K562 (cell line): Measurements from ENCODE around the gene TLL1. TPM values are rescaled to one million over a fixed set of nuclear protein-coding genes. Genes with fewer than 3 reads are reported as not detected.

Experiments
- ATAC-seq: fragments of 200-7000 bp; cut with Tn5 transposase; 3 replicates; pipeline ENCODE4 v1.9.1; 2020; ENCODE audit warnings: moderate library complexity
- BruUV-seq: library from RNA; stranded (reverse); fragments of 400-500 nt; replicated peaks from 2 replicates; lab custom pipeline; 2021; lab: Mats Ljungman, UMichigan
- CTCF ChIA-PET: fragments of 300-600 bp; formaldehyde crosslinking; extraction: SDS; loops from one replicate; lab custom pipeline; 2021; ENCODE audit warnings: low intra/inter-chr PET ratio; lab: Yijun Ruan, JAX
- POLR2A ChIA-PET: fragments of 300-600, 350-650 bp; sonication (Branson Sonifier 250); formaldehyde crosslinking; extraction: SDS; loops from one replicate; lab custom pipeline; 2021; ENCODE audit warnings: antibody characterized with exemption, inconsistent platforms; lab: Yijun Ruan, JAX
- DNase-seq, 4 experiments: peaks; one replicate each; pipeline versions ENCODE4 v3.0.0 to v3.0.0-alpha.2; 2011 to 2018; ENCODE audit warnings: low spot score in 3 of 4, mixed read lengths in 3 of 4; ENCODE audit errors: extremely low read depth in 1 of 4
- FAIRE-seq: peaks from 2 replicates; lab custom pipeline; 2011; peaks lifted over from hg19 to GRCh38; lab: Jason Lieb, UNC
- H2AFZ ChIP-seq: 2 replicates; pipeline ENCODE4 v1.6.0; 2011; ENCODE audit warnings: low read depth, low read length, control low read depth, inconsistent platforms
- H3K27ac ChIP-seq: fragments of 200-600 bp; 3 replicates; pipeline ENCODE4 v1.8.0; 2011; ENCODE audit warnings: low read depth, mild to moderate bottlenecking, control low read depth, inconsistent platforms, low read length, moderate library complexity, mixed read lengths; ENCODE audit errors: extremely low read depth
- H3K27me3 ChIP-seq, 2 experiments: fragments of 300-600 bp in 1 of 2; 2 replicates in 1 of 2; 3 replicates in 1 of 2; pipeline versions ENCODE4 v1.6.0 to v1.8.0; 2011; ENCODE audit warnings: inconsistent platforms in 2 of 2, low read length in 2 of 2, mild to moderate bottlenecking in 1 of 2, mixed read lengths in 1 of 2, moderate library complexity in 1 of 2; ENCODE audit not compliant: control insufficient read depth in 2 of 2, insufficient read depth in 2 of 2
- H3K36me3 ChIP-seq: fragments of 300-600 bp; 3 replicates; pipeline ENCODE4 v1.8.0; 2011; ENCODE audit warnings: mild to moderate bottlenecking, low read length, inconsistent platforms; ENCODE audit not compliant: control insufficient read depth, insufficient read depth
- H3K4me1 ChIP-seq, 2 experiments: fragments of 200-600 bp in 1 of 2; replicated peaks in 1 of 2; 2 replicates in 1 of 2; 3 replicates in 1 of 2; pipeline versions ENCODE4 v1.5.1 to v1.8.0; 2011; ENCODE audit warnings: inconsistent platforms in 2 of 2, low read length in 2 of 2, mild to moderate bottlenecking in 1 of 2, mixed read lengths in 1 of 2, moderate library complexity in 1 of 2; ENCODE audit not compliant: control insufficient read depth in 2 of 2, insufficient read depth in 2 of 2
- H3K4me2 ChIP-seq: 2 replicates; pipeline ENCODE4 v1.6.1; 2011; ENCODE audit warnings: low read length, control low read depth, inconsistent platforms, mixed read lengths; ENCODE audit not compliant: insufficient read depth
- H3K4me3 ChIP-seq: fragments of 200-600 bp; sonication (generic), shearing (Covaris generic); 2 replicates; pipeline ENCODE4 v1.5.1; 2016; ENCODE audit warnings: control low read depth, inconsistent platforms
- H3K79me2 ChIP-seq: fragments of 200-600 bp; 3 replicates; pipeline ENCODE4 v1.8.0; 2011; ENCODE audit warnings: low read length, inconsistent platforms; ENCODE audit not compliant: control insufficient read depth, insufficient read depth
- H3K9ac ChIP-seq, 2 experiments: 2 replicates each; pipeline versions ENCODE4 v1.6.0 to v1.6.1; 2011; ENCODE audit warnings: low read depth in 2 of 2, low read length in 2 of 2, control low read depth in 1 of 2, inconsistent platforms in 1 of 2, mild to moderate bottlenecking in 1 of 2, mixed read lengths in 1 of 2; ENCODE audit not compliant: insufficient read depth in 1 of 2
- H3K9me1 ChIP-seq: one replicate; pipeline ENCODE4 v1.6.0; 2011; ENCODE audit warnings: inconsistent platforms, mild to moderate bottlenecking, low read length, moderate library complexity; ENCODE audit not compliant: control insufficient read depth, insufficient read depth
- H3K9me3 ChIP-seq: replicated peaks from 2 replicates; pipeline ENCODE4 v1.5.1; 2011; ENCODE audit warnings: low read depth, low read length, inconsistent platforms; ENCODE audit not compliant: control insufficient read depth, insufficient read depth
- H4K20me1 ChIP-seq: replicated peaks from 2 replicates; pipeline ENCODE4 v1.6.1; 2011; ENCODE audit warnings: low read length, inconsistent platforms, mixed read lengths; ENCODE audit not compliant: control insufficient read depth, insufficient read depth
- BRD9 ChIP-seq: fragments of 450-650 bp; IDR thresholded peaks from 2 replicates; pipeline ENCODE4 v1.6.1; 2018; ENCODE audit warnings: low read depth; ENCODE audit not compliant: partially characterized antibody
- CEBPB ChIP-seq: fragments of 450-650 bp; IDR thresholded peaks from 2 replicates; pipeline ENCODE4 v1.6.1; 2016; ENCODE audit warnings: missing genetic modification characterization, missing compliant biosample characterization
- ELK3 ChIP-seq: fragments of 450-650 bp; formaldehyde crosslinking; IDR thresholded peaks from 2 replicates; pipeline ENCODE4 v1.4.0; 2020; ENCODE audit warnings: mild to moderate bottlenecking
- GATAD2B ChIP-seq: fragments of 450-650 bp; IDR thresholded peaks from 2 replicates; pipeline ENCODE4 v1.6.1; 2017; ENCODE audit warnings: mild to moderate bottlenecking, borderline replicate concordance
- JUN ChIP-seq, 2 experiments: sonication (generic) in 1 of 2; formaldehyde crosslinking in 1 of 2; IDR thresholded peaks; 2 replicates each; pipeline versions ENCODE4 v1.6.1 to v1.8.0; 2012 to 2022; ENCODE audit warnings: borderline replicate concordance in 2 of 2, mild to moderate bottlenecking in 2 of 2, improper control_type of control experiment in 1 of 2, low read depth in 1 of 2, low read length in 1 of 2, missing genetic modification reagents in 1 of 2
- MAZ ChIP-seq, 2 experiments: fragments of 450-650 bp in 1 of 2; sonication (generic) in 1 of 2; formaldehyde crosslinking; IDR thresholded peaks in 1 of 2; conservative IDR thresholded peaks in 1 of 2; 2 replicates each; pipeline versions ENCODE4 v1.4.0 to v1.5.0; 2020; ENCODE audit warnings: mild to moderate bottlenecking in 1 of 2, missing genetic modification reagents in 1 of 2
- MTA1 ChIP-seq: fragments of 450-650 bp; IDR thresholded peaks from 2 replicates; pipeline ENCODE4 v1.6.1; 2017; ENCODE audit warnings: borderline replicate concordance
- MYNN ChIP-seq, 2 experiments: sonication (generic); formaldehyde crosslinking in 1 of 2; IDR thresholded peaks; 2 replicates each; pipeline versions ENCODE4 v1.5.0 to v1.6.1; 2016 to 2020; ENCODE audit warnings: antibody characterized with exemption in 1 of 2, missing genetic modification reagents in 1 of 2
- NBN ChIP-seq: fragments of 450-650 bp; IDR thresholded peaks from 2 replicates; pipeline ENCODE4 v1.6.1; 2016; ENCODE audit warnings: low read depth, mild to moderate bottlenecking
- NR2C1 ChIP-seq, 2 experiments: fragments of 450-650 bp; IDR thresholded peaks; 2 replicates each; pipeline ENCODE4 v1.6.1; 2017; ENCODE audit warnings: mild to moderate bottlenecking in 2 of 2, antibody characterized with exemption in 1 of 2, inconsistent platforms in 1 of 2, missing compliant biosample characterization in 1 of 2, missing genetic modification characterization in 1 of 2
- RBM17 ChIP-seq: fragments of 200-400 bp; formaldehyde crosslinking; IDR thresholded peaks from 2 replicates; pipeline ENCODE4 v1.6.1; 2017; ENCODE audit warnings: low read depth, mild to moderate bottlenecking, low read length, borderline replicate concordance
- SNRNP70 ChIP-seq: fragments of 200-400 bp; formaldehyde crosslinking; optimal IDR thresholded peaks from 2 replicates; pipeline ENCODE3; 2017; ENCODE audit warnings: low read depth, low read length
- ZKSCAN8 ChIP-seq: fragments of 200-800 bp; sonication (Bioruptor generic); IDR thresholded peaks from 2 replicates; pipeline ENCODE4 v1.6.1; 2016; ENCODE audit warnings: missing genetic modification characterization, missing compliant biosample characterization
- ZNF584 ChIP-seq: fragments of 200-800 bp; sonication (Bioruptor generic); IDR thresholded peaks from 2 replicates; pipeline ENCODE4 v1.6.1; 2016; ENCODE audit warnings: low read depth, mild to moderate bottlenecking, missing genetic modification characterization, missing compliant biosample characterization
- WGBS: fragments of 100-300 bp; shearing (Covaris generic); methylation state at CpG from one replicate; pipeline ENCODE4 v1.1.6; 2016; ENCODE audit warnings: low coverage, mixed read lengths; ENCODE audit not compliant: insufficient coverage; ENCODE audit errors: missing lambda C conversion rate; 5-methylcytosine and 5-hydroxymethylcytosine counted together
- in situ Hi-C: fragments of 300-500 bp; cut with MboI; formaldehyde crosslinking; loops from 4 replicates; pipeline ENCODE4 v1.15.0; 2018; ENCODE audit warnings: inconsistent platforms, mixed read lengths
- intact Hi-C: fragments of 100-400 bp; cut with micrococcal nuclease; formaldehyde crosslinking; loops from 2 replicates; pipeline ENCODE4 v1.14.2; 2022
- polyA plus RNA-seq, 8 experiments: library from polyadenylated mRNA; depleted of rRNA in 4 of 8; stranded (reverse) in 5 of 8; unstranded in 3 of 8; fragments of >200 nt; fragmentation: Nextera tagmentation in 2 of 8; fragmentation: Illumina TruSeq in 1 of 8; extraction: Ambion mirVana in 2 of 8; extraction: Trizol in 1 of 8; gene quantifications; 2 replicates each; pipeline versions ENCODE4 v1.2.1 to v1.2.3, GENCODE V29; 2011 to 2014; ENCODE audit warnings: inconsistent platforms in 1 of 8, missing spikeins in 1 of 8
- total RNA-seq, 7 experiments: library from RNA; depleted of rRNA in 6 of 7; stranded (reverse); fragments of >200 nt in 6 of 7; fragmentation: Illumina TruSeq in 2 of 7; extraction: Trizol in 2 of 7; gene quantifications; 2 replicates each; pipeline versions ENCODE4 v1.2.1 to v1.2.3, GENCODE V29; 2011 to 2021; ENCODE audit warnings: low replicate concordance in 1 of 7

Gene TLL1
- total and polyA plus RNA-seq, 9 of the 15 experiments (the other 6 are each of a cell fraction or from before 2014, with no cell fraction given): not detected

- no peaks in the 10 kb centered on the region for H3K36me3 ChIP-seq
- TF ChIP-seq JUN (IDR thresholded peaks at IDR 0.05; ENCODE audit: borderline replicate concordance, low read depth, low read length) (no peak), JUN (CRISPR knock-in tag; IDR thresholded peaks at IDR 0.05; ENCODE audit: borderline replicate concordance) (no peak), RBM17 (no peak), CEBPB (tag) (no peak), MTA1 (no peak)
- TF ChIP-seq, all 486 proteins: peak for 0
- 3% methylated on average over 2 of the region's 2 CpGs for WGBS
- intact Hi-C loops: no loop called here
- Histone ChIP-seq H3K4me3 (no peak overlapping the region), H3K9me1 (no peaks in the 10 kb centered on the region), H4K20me1 (no peaks in the 10 kb centered on the region), H3K79me2 (no peaks in the 10 kb centered on the region), H3K27ac (no peak overlapping the region), H3K9me3 (no peaks in the 10 kb centered on the region), H2AFZ (no peak overlapping the region), H3K27me3 (no peaks in the 10 kb centered on the region), H3K9ac (no peak overlapping the region), H3K4me1 (no peaks in the 10 kb centered on the region), H3K4me2 (no peak overlapping the region)
- no peak for ATAC-seq
- FAIRE-seq: no peak
- ChIA-PET CTCF (no interaction called here), POLR2A (no interaction called here)
- no TSS peak for BruUV-seq
- no peak for DNase-seq
- in situ Hi-C loops: no loop called here
These were observed 139.3 kb downstream of the TLL1 start for GRCh38 chr4:166012129-166013030.

GRCh38 chr4:166014411-166014810, 141.4 kb downstream of the TLL1 start:
- intact Hi-C loops (no loop called here), in situ Hi-C loops (no loop called here)
- CTCF ChIA-PET: no interaction called here
- FAIRE-seq (no peak), ATAC-seq (no peak), DNase-seq (no peak)
- no TSS peak for BruUV-seq
- H3K36me3 ChIP-seq: no peaks in the 10 kb centered on the region
- H3K9me1 ChIP-seq: no peaks in the 10 kb centered on the region
- no peaks in the 10 kb centered on the region for H3K9me3 ChIP-seq
- WGBS: 0% methylated on average over 6 of the region's 6 CpGs
- H4K20me1 ChIP-seq: no peaks in the 10 kb centered on the region
- no peak overlapping the region for H3K9ac ChIP-seq
- no peaks in the 10 kb centered on the region for H3K4me1 ChIP-seq
- POLR2A ChIA-PET: no interaction called here
- no peak overlapping the region for H3K4me3 ChIP-seq
- no peak overlapping the region for H3K27ac ChIP-seq
- no peak for TF ChIP-seq NBN
- no peak for TF ChIP-seq MAZ (CRISPR knock-in tag; conservative IDR thresholded peaks at IDR 0.05 in 1 of 2, IDR thresholded peaks at IDR 0.05 in 1 of 2)
- TF ChIP-seq ZKSCAN8 (CRISPR knock-in tag): no peak
- TF ChIP-seq ELK3 (CRISPR knock-in tag): no peak
- TF ChIP-seq GATAD2B: no peak
- no peak for TF ChIP-seq SNRNP70
- no peak for TF ChIP-seq MYNN (IDR thresholded peaks at IDR 0.05)
- TF ChIP-seq MYNN (CRISPR knock-in tag; IDR thresholded peaks at IDR 0.05): no peak
- no peak for TF ChIP-seq NR2C1 (IDR thresholded peaks at IDR 0.05)
- TF ChIP-seq NR2C1 (tag; IDR thresholded peaks at IDR 0.05): no peak
- TF ChIP-seq BRD9: no peak
- no peak for TF ChIP-seq ZNF584 (CRISPR knock-in tag)
- TF ChIP-seq, all 486 proteins: peak for 0
- H3K4me2 ChIP-seq: no peak overlapping the region
- no peaks in the 10 kb centered on the region for H3K27me3 ChIP-seq
- no peaks in the 10 kb centered on the region for H3K79me2 ChIP-seq
- no peak overlapping the region for H2AFZ ChIP-seq
